ENCODE results near the gene ADGRB2.

- TF ChIP-seq CTCF (IDR thresholded peaks at IDR 0.05) (no peak), POLR2AphosphoS5 (IDR thresholded peaks at IDR 0.05) (no peak), POLR2A (IDR thresholded peaks at IDR 0.05) (no peak), EP300 (IDR thresholded peaks at IDR 0.05) (no peak)
Measured at GRCh38 chr1:31677401-31677800, 86.7 kb downstream of the ADGRB2 start.
